DMS 273 (cell line): ENCODE measurements around the gene TOMM7.

Experiments
- DNase-seq: peaks from one replicate; lab custom pipeline; 2025; ENCODE audit not compliant: unreplicated experiment; lab: John Stamatoyannopoulos, UW

Gene TOMM7

DNA sequence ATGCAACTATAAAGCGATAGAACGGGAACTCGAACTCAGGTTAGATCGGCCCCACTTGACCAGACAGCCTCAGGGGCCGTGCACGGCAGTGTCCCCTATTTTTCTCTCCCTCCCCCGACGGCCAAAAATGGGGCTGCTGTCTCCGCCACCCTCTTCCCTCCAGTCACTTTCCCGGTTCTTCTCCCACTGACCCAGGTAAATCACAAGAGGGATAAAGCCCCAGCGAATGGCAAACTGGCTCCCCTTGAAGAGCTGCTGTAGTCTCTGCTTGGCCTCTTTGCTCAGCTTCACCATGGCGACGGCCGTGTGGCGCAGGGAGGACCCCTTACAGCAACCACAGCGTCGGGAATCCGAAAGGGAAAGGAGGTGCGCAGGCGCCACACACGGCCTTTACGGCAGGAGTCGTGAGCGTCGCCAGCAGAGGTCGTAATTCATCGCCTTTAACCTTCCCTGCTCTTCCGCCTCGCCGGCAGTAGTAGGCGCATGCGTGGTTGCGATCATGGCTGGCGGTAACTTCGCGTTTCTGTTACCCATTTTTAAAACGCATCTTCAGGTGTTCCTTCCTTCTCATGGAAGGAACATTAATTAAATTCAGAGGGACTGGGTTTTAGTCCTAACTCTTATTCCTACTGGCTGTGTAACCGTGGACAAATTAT is at the start of gene TOMM7:
TSS of gene TOMM7 (minus strand) at position 364 of the 656 bp plus-strand sequence. CDS start at position 294, 70 bp downstream.
- DNase-seq, result peak; percentile 100

- DNase-seq, result peak; percentile 72
Measured at GRCh38 chr7:22872096-22872807, 49.6 kb upstream of the TOMM7 start.

- peak; percentile 33 for DNase-seq
Measured at GRCh38 chr7:22871661-22872060, 49.0 kb upstream of the TOMM7 start.

DNA sequence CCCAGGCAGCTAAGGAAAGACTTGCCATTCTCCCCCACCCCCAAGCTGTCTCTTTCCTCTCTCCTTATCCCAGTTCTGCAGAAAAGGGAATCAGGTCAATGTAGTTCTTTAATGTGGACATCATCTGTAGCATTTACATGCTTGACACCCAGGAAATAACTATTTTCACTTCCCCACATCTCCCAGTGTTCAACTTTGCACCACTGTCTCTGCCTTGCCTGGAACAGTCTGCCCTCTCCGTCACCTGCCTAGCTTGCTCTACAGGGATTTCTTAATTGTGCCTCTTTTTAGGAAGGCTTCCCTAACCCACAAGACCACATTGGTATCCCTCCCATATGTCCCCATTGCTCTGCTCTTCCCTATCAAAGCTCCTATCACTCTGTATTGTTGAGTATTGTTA is 45.9 kb upstream of the TOMM7 start:
- no peak for DNase-seq

- no peak for DNase-seq
Measured at GRCh38 chr7:22867589-22867988, 44.9 kb upstream of the TOMM7 start.

GRCh38 chr7:22867003-22867402 is 44.4 kb upstream of the TOMM7 start:
- no peak for DNase-seq

DNA sequence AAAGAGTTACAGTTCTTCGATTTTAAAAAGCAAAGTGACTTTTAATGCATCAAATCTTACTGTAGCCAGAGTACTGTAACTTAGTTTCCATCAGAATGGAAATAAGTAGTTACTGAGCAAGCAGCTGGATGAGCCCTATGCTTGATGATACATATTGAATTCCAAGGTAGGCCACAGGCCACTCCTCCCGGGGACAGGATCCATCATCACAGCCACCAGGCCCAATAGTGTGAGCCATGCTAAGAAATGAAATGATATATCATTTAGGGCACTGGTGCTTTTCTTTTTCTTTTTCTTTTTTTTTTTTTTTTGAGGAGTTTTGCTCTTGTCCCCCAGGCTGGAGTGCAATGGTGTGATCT is 42.9 kb upstream of the TOMM7 start:
- peak; percentile 32 for DNase-seq

DNA sequence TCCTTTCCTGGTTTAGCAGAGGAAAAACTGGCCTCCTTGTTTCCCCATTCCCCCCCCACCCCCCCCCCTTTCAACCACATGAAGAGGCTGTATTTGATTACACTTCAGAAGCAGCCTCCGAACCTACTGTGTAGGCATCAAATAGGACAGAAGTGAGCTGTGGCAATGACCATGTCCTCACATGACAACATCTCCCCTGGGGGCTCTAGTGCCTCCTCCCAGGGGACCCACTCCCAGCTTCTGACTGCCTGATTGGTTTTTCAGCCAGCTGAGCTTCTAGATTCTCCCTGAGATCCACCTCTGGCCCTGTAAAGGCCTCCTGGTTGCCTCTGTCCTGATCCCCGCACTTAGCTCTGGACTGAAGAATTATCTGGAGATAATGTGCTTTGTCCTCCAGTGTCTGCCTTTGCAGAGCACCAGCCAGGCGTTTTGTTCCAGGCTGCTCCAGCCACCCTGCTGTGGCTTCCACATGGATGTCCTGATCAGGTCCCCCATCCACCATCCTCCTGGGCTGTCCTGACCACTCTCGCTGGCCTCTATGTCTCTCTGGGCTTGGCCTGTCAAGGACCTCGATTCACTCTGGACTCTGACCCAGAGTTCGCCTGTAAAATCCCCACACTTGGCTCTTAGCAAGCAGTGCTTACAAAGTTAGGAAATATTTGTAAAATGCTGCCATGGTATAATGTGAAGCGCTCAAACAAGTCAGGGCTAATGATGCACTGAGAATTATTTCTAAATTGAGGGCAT is 42.4 kb upstream of the TOMM7 start:
- DNase-seq, result peak; percentile 46

DNA sequence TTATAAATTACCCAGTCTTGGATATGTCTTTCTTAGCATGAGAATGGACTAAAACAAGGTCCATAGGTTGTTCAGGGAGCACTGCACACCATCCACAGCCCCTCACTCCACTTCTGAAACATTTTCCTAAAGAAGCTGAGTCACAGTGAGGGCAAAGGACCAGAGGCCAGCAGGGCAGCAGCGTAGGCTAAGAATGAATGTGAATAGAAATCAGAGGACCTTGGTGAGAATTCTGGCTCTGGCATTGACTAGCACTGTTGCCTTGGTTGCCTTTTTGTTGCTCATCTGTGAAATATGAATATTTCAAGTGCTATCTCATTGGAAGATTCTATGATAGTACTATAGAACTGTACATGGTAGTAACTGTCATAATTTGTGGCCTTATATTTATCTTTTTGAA is 41.7 kb upstream of the TOMM7 start:
- no peak for DNase-seq

GRCh38 chr7:22863156-22863899 is 40.7 kb upstream of the TOMM7 start:
- DNase-seq, result peak; percentile 43

DNA sequence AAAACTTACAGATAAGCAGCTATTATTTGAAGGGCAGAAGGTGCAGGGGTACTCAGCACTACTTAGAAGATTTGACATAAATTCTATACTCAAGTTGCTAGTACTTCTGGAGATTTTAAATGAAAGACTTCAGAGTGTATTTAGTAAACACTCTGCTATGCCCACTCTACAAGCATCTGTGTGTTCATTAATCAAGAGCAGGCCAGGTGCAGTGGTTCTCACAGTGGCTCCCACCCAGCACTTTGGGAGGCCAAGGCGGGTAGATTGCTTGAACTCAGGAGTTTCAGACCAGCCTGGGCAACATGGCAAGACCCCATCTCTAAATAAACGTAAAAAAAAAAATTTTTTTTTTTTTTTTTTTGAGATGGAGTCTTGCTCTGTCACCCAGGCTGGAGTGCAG is 38.9 kb upstream of the TOMM7 start:
- DNase-seq, result peak; percentile 51

GRCh38 chr7:22860784-22861482 is 38.3 kb upstream of the TOMM7 start:
- DNase-seq, result peak; percentile 77

DNA sequence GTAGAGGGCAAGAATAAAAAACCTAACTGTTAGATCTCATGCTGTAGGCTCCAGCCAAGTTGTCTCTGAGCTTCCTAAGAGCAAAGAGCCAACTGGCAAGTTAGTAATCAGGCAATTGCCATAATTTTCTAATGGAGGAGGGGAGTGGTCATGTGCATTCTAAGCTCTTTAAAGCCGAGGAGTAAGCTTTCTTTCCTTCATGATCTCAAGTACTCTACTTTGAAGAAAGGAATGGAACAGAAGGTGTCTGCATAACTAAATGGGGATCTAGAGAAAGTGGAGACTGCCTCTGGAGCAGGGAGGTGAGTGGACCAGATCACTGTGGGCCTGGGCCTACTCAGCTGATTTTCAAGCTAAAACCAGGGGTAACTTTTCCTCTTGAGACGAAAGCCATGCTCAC is 37.7 kb upstream of the TOMM7 start:
- peak; percentile 74 for DNase-seq

GRCh38 chr7:22859641-22860290 is 37.1 kb upstream of the TOMM7 start:
- DNase-seq, result peak; percentile 57

DNA sequence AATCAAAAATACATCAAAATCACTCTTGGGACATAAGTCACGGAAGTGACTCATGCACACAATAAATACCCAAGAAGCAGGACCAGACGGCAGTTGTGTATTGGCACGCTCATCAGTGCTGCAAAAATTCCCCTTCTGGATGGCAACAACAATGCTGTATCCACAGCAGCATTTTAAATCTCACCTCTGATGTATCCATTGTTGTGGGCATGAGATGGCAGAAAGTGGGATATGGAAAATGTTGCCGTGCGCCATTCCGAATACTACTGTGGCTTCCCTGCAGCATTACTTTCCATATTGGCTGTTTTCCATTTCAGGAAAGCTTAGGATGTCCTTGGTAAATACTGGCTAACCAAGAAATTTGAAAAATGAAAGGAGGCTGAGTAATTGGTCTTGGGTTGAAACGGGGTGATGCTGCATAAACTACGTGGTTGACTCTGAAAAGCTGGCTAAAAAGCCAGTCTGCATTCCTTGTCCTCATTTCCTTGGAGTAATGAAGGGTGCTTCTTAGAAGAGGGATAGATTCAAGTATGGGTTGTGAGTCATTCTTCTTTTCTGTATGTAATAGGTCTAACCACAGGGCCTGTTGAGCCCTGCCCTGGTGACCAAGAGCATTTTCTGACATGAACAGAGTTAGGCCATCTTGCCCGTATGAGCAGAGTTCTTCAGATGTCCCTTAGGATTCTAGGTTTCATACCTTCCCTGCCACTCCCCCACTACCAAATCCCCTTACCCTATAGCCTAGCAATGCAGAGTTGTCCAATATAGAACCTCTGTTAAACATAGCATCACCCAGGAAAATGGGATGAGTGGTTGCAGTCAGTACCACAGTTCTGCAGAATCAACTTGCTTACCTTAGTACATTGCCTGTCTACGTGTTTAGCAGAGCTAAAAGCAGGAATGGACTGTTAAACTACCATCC is 36.3 kb upstream of the TOMM7 start:
- peak; percentile 57 for DNase-seq

GRCh38 chr7:22858274-22858639 is 35.6 kb upstream of the TOMM7 start:
- DNase-seq, result no peak

- DNase-seq, result no peak
Measured at GRCh38 chr7:22856416-22856815, 33.8 kb upstream of the TOMM7 start.

GRCh38 chr7:22855049-22855392 is 32.4 kb upstream of the TOMM7 start:
- no peak for DNase-seq
